NK-92 (cell line): ENCODE measurements around the gene SETX.

ENCODE experiments used
- DNase-seq: peaks from one replicate; lab custom pipeline; 2025; ENCODE audit not compliant: unreplicated experiment; lab: John Stamatoyannopoulos, UW

Gene SETX

GRCh38 chr9:132226571-132227430 is 128.0 kb downstream of the SETX start:
- no peak for DNase-seq

GRCh38 chr9:132224645-132225044 is 130.1 kb downstream of the SETX start:
- no peak for DNase-seq

DNA sequence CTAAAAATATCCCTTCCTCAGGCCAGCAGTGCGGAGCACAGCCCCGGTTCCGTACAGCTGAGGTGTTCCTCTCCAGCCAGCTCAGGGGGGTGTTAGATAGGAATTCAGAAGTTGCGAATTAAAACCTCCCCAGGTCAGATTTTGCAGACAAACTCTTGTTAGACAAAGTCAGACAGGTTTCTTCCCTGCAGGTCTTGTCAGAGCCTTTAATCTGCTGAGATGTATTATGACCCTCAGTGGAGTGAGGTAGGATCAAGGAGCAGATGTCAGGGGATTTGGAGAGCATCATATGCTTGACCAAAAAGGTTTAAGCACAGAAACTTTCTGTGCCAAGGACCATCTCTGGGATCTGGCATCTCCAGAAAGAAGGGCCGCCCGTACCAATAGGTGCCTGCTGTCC is 132.8 kb downstream of the SETX start:
- DNase-seq, result no peak

GRCh38 chr9:132218208-132218607 is 136.6 kb downstream of the SETX start:
- no peak for DNase-seq

- no peak for DNase-seq
Measured at GRCh38 chr9:132216861-132217619, 137.7 kb downstream of the SETX start.

GRCh38 chr9:132214027-132214622 is 140.7 kb downstream of the SETX start:
- DNase-seq, result no peak

- no peak for DNase-seq
Measured at GRCh38 chr9:132211570-132211969, 143.2 kb downstream of the SETX start.
